Activated T-helper 17 cell treated with anti-CD3 and anti-CD28 coated beads, Interleukin-2, amount 50 U/mL, for 72 hours (primary cell): ENCODE data around the gene DYNLT2. TPM values are rescaled to one million over a fixed set of nuclear protein-coding genes. Genes with fewer than 3 reads are reported as not detected.
"Not testable (repeated sequence)": the region's sequence is repeated elsewhere in the genome, so short reads cannot be mapped to it uniquely, and the experiment has no call there.

Source experiments
- ATAC-seq: fragments of 150-1000 bp; cut with Tn5 transposase; replicated peaks from 2 replicates; pipeline ENCODE4 v1.10.0; 2021; ENCODE audit warnings: mild to moderate bottlenecking, moderate library complexity
- H3K27ac Mint-ChIP-seq: one replicate; pipeline ENCODE4 v1.8.0; 2022; ENCODE audit warnings: mixed read lengths
- H3K27me3 Mint-ChIP-seq: one replicate; pipeline ENCODE4 v1.8.0; 2022; ENCODE audit warnings: mixed read lengths
- H3K36me3 Mint-ChIP-seq: one replicate; pipeline ENCODE4 v1.8.0; 2022; ENCODE audit warnings: low read depth, mild to moderate bottlenecking, mixed read lengths
- H3K4me1 Mint-ChIP-seq: one replicate; pipeline ENCODE4 v1.8.0; 2022; ENCODE audit warnings: mixed read lengths
- H3K4me3 Mint-ChIP-seq: one replicate; pipeline ENCODE4 v1.8.0; 2022; ENCODE audit warnings: mild to moderate bottlenecking, mixed read lengths
- H3K9me3 Mint-ChIP-seq: one replicate; pipeline ENCODE4 v1.8.0; 2022; ENCODE audit warnings: mixed read lengths
- total RNA-seq, 2 donors: library from RNA; stranded (reverse); gene quantifications; one replicate each; pipeline ENCODE4 v1.2.3, GENCODE V29; 2022

Gene DYNLT2
- total RNA-seq, 2 donors from 2014 or later, result 1.6 to 3.1 TPM

DNA sequence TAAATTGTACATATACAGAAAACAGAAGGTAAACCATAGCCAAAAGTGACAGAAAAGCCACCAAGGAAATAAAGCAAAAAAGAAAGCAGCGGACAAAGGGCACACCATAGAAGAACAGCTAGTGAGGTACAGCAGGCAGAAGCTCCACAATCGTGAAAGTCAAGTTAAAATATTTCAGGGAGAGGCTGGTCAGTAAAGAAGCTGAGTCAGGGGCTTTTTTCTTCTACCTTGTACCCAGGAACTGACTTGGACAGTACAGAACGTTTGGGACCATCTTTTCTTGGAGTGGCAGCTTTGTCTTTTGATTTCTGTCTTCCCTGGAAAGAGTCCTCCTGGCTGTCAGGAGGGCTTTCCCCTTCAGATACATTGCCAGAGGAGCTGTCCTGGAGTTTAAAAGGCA is 41.4 kb downstream of the DYNLT2 start:
- Mint-ChIP-seq H3K4me1 (peaks cover 17% of the 10 kb centered on the region), H3K4me3 (no peak overlapping the region), H3K36me3 (peaks cover 89% of the 10 kb centered on the region), H3K27ac (peak overlapping the region; percentile 22), H3K9me3 (no peaks in the 10 kb centered on the region), H3K27me3 (no peaks in the 10 kb centered on the region)
- no peak for ATAC-seq

- peak overlapping the region; percentile 22 for H3K27ac Mint-ChIP-seq
- H3K4me3 Mint-ChIP-seq, result no peak overlapping the region
- no peaks in the 10 kb centered on the region for H3K27me3 Mint-ChIP-seq
- peaks cover 89% of the 10 kb centered on the region for H3K36me3 Mint-ChIP-seq
- peak; percentile 58 for ATAC-seq
- no peaks in the 10 kb centered on the region for H3K9me3 Mint-ChIP-seq
- peaks cover 20% of the 10 kb centered on the region for H3K4me1 Mint-ChIP-seq
Measured at GRCh38 chr6:169709293-169709692, 42.1 kb downstream of the DYNLT2 start.

DNA sequence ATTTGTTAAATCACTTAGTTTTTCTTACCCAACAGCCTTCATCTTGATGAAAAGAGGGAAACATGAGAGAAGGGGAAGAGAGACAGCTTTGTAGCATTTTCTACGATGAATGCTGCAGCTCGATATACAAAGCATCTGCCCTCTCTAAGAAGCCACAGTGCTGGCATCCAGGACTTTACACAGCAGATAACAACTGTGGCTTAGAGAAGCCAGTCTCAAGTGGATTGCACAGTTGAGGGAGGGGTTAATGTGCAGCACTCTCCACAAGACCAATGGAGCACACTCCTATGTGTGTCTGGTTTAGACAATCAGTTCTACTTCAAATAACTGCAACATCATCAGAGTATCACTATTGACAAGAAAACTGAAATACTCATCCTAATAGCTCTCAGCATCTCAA is 43.6 kb downstream of the DYNLT2 start:
- no peaks in the 10 kb centered on the region for H3K9me3 Mint-ChIP-seq
- H3K4me1 Mint-ChIP-seq, result peaks cover 20% of the 10 kb centered on the region
- peaks cover 91% of the 10 kb centered on the region for H3K36me3 Mint-ChIP-seq
- peak overlapping the region; percentile 47 for H3K27ac Mint-ChIP-seq
- ATAC-seq, result no peak
- H3K4me3 Mint-ChIP-seq, result no peak overlapping the region
- no peaks in the 10 kb centered on the region for H3K27me3 Mint-ChIP-seq

DNA sequence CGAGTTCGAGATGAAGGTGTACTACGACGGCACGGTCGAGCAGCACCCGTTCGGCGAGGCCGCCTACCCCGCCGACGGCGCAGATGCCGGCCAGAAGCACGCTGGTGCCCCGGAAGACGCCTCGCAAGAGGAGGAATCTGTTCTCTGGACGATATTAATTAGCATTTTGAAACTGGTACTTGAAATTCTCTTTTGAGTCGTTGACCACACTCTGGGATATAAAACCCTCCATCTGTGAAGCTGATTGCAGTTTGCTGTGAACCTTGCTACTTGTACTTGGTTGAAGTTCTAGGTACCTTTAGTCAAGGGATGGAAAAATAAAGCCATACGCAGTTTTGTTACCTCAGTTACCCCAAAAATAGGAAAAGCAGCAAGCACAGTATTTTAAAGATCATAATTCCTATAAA is 48.5 kb downstream of the DYNLT2 start:
- no peaks in the 10 kb centered on the region for H3K27me3 Mint-ChIP-seq
- peaks cover 55% of the 10 kb centered on the region for H3K36me3 Mint-ChIP-seq
- H3K4me1 Mint-ChIP-seq, result peaks cover 17% of the 10 kb centered on the region
- ATAC-seq, result peak; percentile 3
- H3K27ac Mint-ChIP-seq, result peak overlapping the region; percentile 88
- no peaks in the 10 kb centered on the region for H3K9me3 Mint-ChIP-seq
- peak overlapping the region; percentile 88 for H3K4me3 Mint-ChIP-seq

GRCh38 chr6:169701954-169702839 is 49.2 kb downstream of the DYNLT2 start, which contains the start of the genes C6orf120 and WDR27:
Gene C6orf120 (plus strand): TSS chr6:169702126. CDS start chr6:169702460, 334 bp downstream.
Gene WDR27 (minus strand): TSS chr6:169702029. CDS start chr6:169689005, 13,024 bp downstream.
- peaks cover 15% of the 10 kb centered on the region for H3K4me1 Mint-ChIP-seq

DNA sequence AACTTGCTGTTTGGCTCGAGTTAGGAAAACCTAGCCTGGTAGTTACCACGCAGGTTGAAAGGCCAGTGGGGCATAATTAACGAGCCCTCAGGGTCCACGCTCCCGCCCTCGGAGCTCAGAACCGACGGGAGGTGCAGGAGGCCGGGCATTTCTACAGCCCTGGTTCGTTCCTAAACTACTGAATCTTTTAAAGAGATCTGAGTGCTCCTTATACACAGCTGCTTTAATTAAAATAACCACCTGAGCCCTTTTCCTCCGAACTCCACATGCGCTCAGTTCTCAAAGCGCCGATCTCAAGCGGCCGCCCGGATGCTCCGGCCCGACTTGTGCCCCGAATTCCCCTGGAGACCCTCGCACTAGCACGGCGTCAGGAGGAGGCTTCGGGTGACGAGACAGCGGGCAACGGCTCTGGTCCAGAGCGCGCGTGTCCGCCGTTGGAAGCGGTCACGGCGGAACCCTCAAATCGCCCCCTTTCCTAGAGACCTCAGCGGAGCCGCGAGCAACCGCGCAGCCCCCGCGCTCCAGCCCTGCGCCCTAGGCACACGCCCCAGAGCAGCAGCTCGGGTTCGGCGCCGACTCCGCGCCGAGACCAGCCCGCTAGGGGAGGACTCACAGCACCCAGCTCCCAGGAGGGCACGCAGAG is 49.9 kb downstream of the DYNLT2 start:
- ATAC-seq, result peak; percentile 2
- H3K4me3 Mint-ChIP-seq, result peak overlapping the region; percentile 88
- peaks cover 41% of the 10 kb centered on the region for H3K36me3 Mint-ChIP-seq
- peak overlapping the region; percentile 84 for H3K27ac Mint-ChIP-seq
- H3K9me3 Mint-ChIP-seq, result no peaks in the 10 kb centered on the region
- no peaks in the 10 kb centered on the region for H3K27me3 Mint-ChIP-seq
- H3K4me1 Mint-ChIP-seq, result peaks cover 15% of the 10 kb centered on the region

More at GRCh38 chr6:169701954-169702839, 49.2 kb downstream of the DYNLT2 start, which contains the start of the genes C6orf120 and WDR27:
- Mint-ChIP-seq H3K9me3 (no peaks in the 10 kb centered on the region), H3K4me3 (peak within 1 kb of the TSS; percentile 88), H3K36me3 (peaks cover 48% of the 10 kb centered on the region), H3K27me3 (no peaks in the 10 kb centered on the region), H3K27ac (peak within 1 kb of the TSS; percentile 88)
- ATAC-seq, result peak; percentile 92

DNA sequence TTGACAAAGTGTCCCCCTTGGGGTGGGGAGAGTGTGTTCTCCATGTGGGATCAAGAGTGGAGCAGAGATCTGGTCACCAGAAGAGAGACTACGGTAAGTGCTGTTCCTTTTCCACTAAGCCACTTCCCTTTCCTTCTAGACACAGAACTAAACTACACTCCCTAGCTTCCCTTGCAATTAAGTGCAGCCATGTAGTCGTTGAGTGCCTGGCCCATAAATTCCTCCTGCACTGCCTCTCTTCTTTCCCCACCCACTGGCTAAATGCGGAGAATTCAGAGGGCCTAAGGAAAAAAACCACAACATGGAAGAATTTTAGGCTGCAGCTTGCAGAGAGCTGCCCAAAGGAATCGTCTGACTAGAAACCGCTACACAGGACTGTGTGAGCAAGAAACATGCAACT is 51.1 kb downstream of the DYNLT2 start:
- H3K27me3 Mint-ChIP-seq, result no peaks in the 10 kb centered on the region
- H3K4me1 Mint-ChIP-seq, result peaks cover 10% of the 10 kb centered on the region
- H3K27ac Mint-ChIP-seq, result peak overlapping the region; percentile 84
- H3K36me3 Mint-ChIP-seq, result peaks cover 29% of the 10 kb centered on the region
- no peak for ATAC-seq
- no peaks in the 10 kb centered on the region for H3K9me3 Mint-ChIP-seq
- H3K4me3 Mint-ChIP-seq, result peak overlapping the region; percentile 88

DNA sequence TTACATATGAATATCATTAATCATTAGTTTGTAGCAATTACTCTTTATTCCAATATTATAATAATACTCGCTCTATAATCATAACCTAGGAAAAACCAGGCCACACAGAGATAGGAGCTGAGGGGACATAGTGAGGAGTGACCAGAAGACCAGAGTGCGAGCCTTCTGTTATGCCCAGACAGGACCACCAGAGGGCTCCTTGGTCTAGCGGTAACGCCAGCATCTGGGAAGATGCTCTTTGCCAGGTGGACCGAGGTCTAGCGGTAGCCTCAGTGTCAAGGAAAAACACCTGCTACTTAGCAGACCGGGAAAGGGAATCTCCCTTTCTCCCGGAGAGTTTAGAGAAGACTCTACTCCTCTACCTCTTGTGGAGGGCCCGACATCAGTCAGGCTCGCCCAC is 54.3 kb downstream of the DYNLT2 start:
- H3K4me1 Mint-ChIP-seq, H3K27me3 Mint-ChIP-seq, H3K4me3 Mint-ChIP-seq, H3K36me3 Mint-ChIP-seq, H3K27ac Mint-ChIP-seq, H3K9me3 Mint-ChIP-seq, ATAC-seq: not testable (repeated sequence)

DNA sequence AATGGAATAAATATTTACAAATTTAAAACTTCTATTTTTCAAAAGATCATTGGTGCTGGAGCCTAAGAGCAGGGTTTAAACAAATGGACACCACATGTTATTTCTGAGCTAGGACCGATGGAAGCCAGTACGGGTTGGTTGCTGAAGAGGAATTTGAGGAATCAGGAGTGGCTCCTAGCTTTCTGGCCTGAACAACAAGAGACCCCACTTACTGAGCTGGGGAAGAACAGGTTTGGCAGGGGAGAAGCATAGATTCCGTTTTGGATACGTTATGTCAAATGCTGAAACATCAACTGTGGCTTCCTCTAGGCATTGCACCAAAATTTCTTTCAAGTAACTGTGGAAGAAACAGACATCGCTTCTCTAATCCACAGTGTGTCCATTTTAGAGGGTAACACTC is 56.2 kb downstream of the DYNLT2 start:
- Mint-ChIP-seq H3K4me1 (peaks cover 3% of the 10 kb centered on the region), H3K9me3 (peaks cover 3% of the 10 kb centered on the region), H3K36me3 (no peaks in the 10 kb centered on the region), H3K4me3 (no peak overlapping the region), H3K27me3 (no peaks in the 10 kb centered on the region), H3K27ac (no peak overlapping the region)
- ATAC-seq, result no peak

DNA sequence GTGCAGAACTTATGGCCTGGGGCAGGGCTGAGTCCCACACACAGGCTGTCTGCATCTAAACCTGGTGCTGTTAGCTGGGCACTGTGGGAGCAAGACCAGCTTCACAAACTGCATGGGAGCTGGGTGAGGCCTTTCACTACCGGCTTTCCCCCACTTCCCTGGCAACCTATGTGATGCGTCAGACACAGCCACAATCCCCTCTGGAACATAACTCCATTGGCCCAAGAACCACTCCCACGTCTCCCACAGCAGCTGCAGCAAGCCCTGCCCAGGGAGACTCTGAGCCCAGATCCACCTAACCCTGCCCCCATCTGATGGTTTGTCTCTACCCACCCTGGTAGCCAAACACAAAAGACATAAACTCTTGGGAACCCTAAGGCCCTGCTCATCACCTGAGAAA is 58.9 kb downstream of the DYNLT2 start:
- peaks cover 3% of the 10 kb centered on the region for H3K4me1 Mint-ChIP-seq
- ATAC-seq, result no peak

DNA sequence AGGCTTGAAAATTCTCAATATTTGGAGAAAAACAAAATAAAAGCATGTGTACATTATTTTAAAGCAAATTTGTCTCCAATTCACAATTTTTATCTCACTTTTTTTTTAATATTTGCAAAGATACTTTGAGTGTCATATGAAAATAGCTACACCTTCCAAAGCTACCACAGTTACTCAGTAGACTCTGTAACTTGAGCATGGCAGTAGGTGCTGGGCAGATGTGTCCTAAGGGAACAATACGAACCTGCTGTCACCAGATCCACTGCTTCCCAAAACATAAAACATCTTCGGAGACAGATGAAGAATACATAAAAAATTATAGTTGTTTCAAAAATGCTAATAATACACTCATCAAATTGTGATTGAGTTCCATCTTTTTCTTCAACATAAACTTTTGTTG is 60.1 kb downstream of the DYNLT2 start:
- Mint-ChIP-seq H3K4me1 (peaks cover 3% of the 10 kb centered on the region), H3K27me3 (no peaks in the 10 kb centered on the region), H3K27ac (no peak overlapping the region), H3K4me3 (no peak overlapping the region), H3K36me3 (peaks cover 28% of the 10 kb centered on the region), H3K9me3 (peaks cover 7% of the 10 kb centered on the region)
- no peak for ATAC-seq

More for the DNA sequence above, 58.9 kb downstream of the DYNLT2 start:
- Mint-ChIP-seq H3K27me3 (no peaks in the 10 kb centered on the region), H3K36me3 (peaks cover 15% of the 10 kb centered on the region), H3K4me3 (no peak overlapping the region), H3K9me3 (peaks cover 3% of the 10 kb centered on the region), H3K27ac (no peak overlapping the region)

Other genes starting within 250 kb of the DYNLT2 start
- gene WDR27, start 49.5 kb downstream of the DYNLT2 start, total RNA-seq, result 10 to 100 TPM; 38.3 to 39.9 TPM
- 10 to 100 TPM; 12.0 to 14.6 TPM for gene C6orf120, start 49.4 kb downstream of the DYNLT2 start, total RNA-seq
- gene PHF10, start 27.1 kb downstream of the DYNLT2 start, total RNA-seq, result 10 to 100 TPM; 68.4 to 84.5 TPM
- 10 to 100 TPM; 25.5 to 28.3 TPM for gene ERMARD, start 50 bp upstream of the DYNLT2 start, total RNA-seq